ENCODE results near the gene CES3.
A peak's percentile ranks its signal among the peaks of the same experiment; 100 is the strongest.
"Not testable (repeated sequence)": the region's sequence is repeated elsewhere in the genome, so short reads cannot be mapped to it uniquely, and the experiment has no call there.

CES3 gene

GRCh38 chr16:66975302-66975893 is 14.3 kb downstream of the CES3 start:
- TF ChIP-seq POLR2AphosphoS5 (IDR thresholded peaks at IDR 0.05; ENCODE audit: low read depth, low read length) (no peak), POLR2A (IDR thresholded peaks at IDR 0.05; ENCODE audit: low read depth, low read length) (no peak), TAF1 (IDR thresholded peaks at IDR 0.05; ENCODE audit: borderline replicate concordance, low read depth, low read length) (no peak)
- DNase-seq (ENCODE audit: insufficient read length), result no peak
- FAIRE-seq, result no peak

GRCh38 chr16:66976746-66977145 is 15.7 kb downstream of the CES3 start:
- DNase-seq (ENCODE audit: insufficient read length), result no peak
- no peak for FAIRE-seq
- TF ChIP-seq POLR2AphosphoS5 (IDR thresholded peaks at IDR 0.05; ENCODE audit: low read depth, low read length) (no peak), TAF1 (IDR thresholded peaks at IDR 0.05; ENCODE audit: borderline replicate concordance, low read depth, low read length) (no peak), POLR2A (IDR thresholded peaks at IDR 0.05; ENCODE audit: low read depth, low read length) (no peak)

GRCh38 chr16:66977341-66978113 is 16.5 kb downstream of the CES3 start:
- peak; percentile 83 for DNase-seq (ENCODE audit: insufficient read length)
- no peak for TF ChIP-seq POLR2A (IDR thresholded peaks at IDR 0.05; ENCODE audit: low read depth, low read length)
- TF ChIP-seq TAF1 (IDR thresholded peaks at IDR 0.05; ENCODE audit: borderline replicate concordance, low read depth, low read length), result no peak
- TF ChIP-seq POLR2AphosphoS5 (IDR thresholded peaks at IDR 0.05; ENCODE audit: low read depth, low read length), result no peak
- peak; percentile 94 for FAIRE-seq

- TF ChIP-seq TAF1 (IDR thresholded peaks at IDR 0.05; ENCODE audit: borderline replicate concordance, low read depth, low read length), result no peak
- TF ChIP-seq POLR2AphosphoS5 (IDR thresholded peaks at IDR 0.05; ENCODE audit: low read depth, low read length), result no peak
- no peak for TF ChIP-seq POLR2A (IDR thresholded peaks at IDR 0.05; ENCODE audit: low read depth, low read length)
- FAIRE-seq (no peak), DNase-seq (ENCODE audit: insufficient read length) (no peak)
These were observed 18.1 kb downstream of the CES3 start for GRCh38 chr16:66979011-66979717.

GRCh38 chr16:66983033-66983432 is 22.0 kb downstream of the CES3 start:
- FAIRE-seq (no peak), DNase-seq (ENCODE audit: insufficient read length) (no peak)
- TF ChIP-seq TAF1 (IDR thresholded peaks at IDR 0.05; ENCODE audit: borderline replicate concordance, low read depth, low read length), result no peak
- no peak for TF ChIP-seq POLR2A (IDR thresholded peaks at IDR 0.05; ENCODE audit: low read depth, low read length)
- TF ChIP-seq POLR2AphosphoS5 (IDR thresholded peaks at IDR 0.05; ENCODE audit: low read depth, low read length), result no peak

GRCh38 chr16:66984892-66985311 is 23.8 kb downstream of the CES3 start:
- DNase-seq (ENCODE audit: insufficient read length), result no peak
- no peak for TF ChIP-seq POLR2AphosphoS5 (IDR thresholded peaks at IDR 0.05; ENCODE audit: low read depth, low read length)
- no peak for TF ChIP-seq TAF1 (IDR thresholded peaks at IDR 0.05; ENCODE audit: borderline replicate concordance, low read depth, low read length)
- TF ChIP-seq POLR2A (IDR thresholded peaks at IDR 0.05; ENCODE audit: low read depth, low read length), result no peak
- no peak for FAIRE-seq

GRCh38 chr16:66986559-66986958 is 25.5 kb downstream of the CES3 start:
- FAIRE-seq (no peak), DNase-seq (ENCODE audit: insufficient read length) (no peak)
- TF ChIP-seq POLR2A (IDR thresholded peaks at IDR 0.05; ENCODE audit: low read depth, low read length) (no peak), POLR2AphosphoS5 (IDR thresholded peaks at IDR 0.05; ENCODE audit: low read depth, low read length) (no peak), TAF1 (IDR thresholded peaks at IDR 0.05; ENCODE audit: borderline replicate concordance, low read depth, low read length) (no peak)

- DNase-seq (ENCODE audit: insufficient read length) (no peak), FAIRE-seq (no peak)
- TF ChIP-seq POLR2A (IDR thresholded peaks at IDR 0.05; ENCODE audit: low read depth, low read length) (no peak), TAF1 (IDR thresholded peaks at IDR 0.05; ENCODE audit: borderline replicate concordance, low read depth, low read length) (no peak), POLR2AphosphoS5 (IDR thresholded peaks at IDR 0.05; ENCODE audit: low read depth, low read length) (no peak)
These were observed 27.2 kb downstream of the CES3 start, which contains the start of gene CES4A for GRCh38 chr16:66988197-66988788. Gene CES4A (plus strand): TSS chr16:66988589. CDS start chr16:66988773, 184 bp downstream.

- DNase-seq (ENCODE audit: insufficient read length) (no peak), FAIRE-seq (no peak)
- TF ChIP-seq POLR2A (IDR thresholded peaks at IDR 0.05; ENCODE audit: low read depth, low read length) (no peak), TAF1 (IDR thresholded peaks at IDR 0.05; ENCODE audit: borderline replicate concordance, low read depth, low read length) (no peak), POLR2AphosphoS5 (IDR thresholded peaks at IDR 0.05; ENCODE audit: low read depth, low read length) (no peak)
These were observed 30.5 kb downstream of the CES3 start for GRCh38 chr16:66991545-66992077.

- not testable (repeated sequence) for DNase-seq (ENCODE audit: insufficient read length); FAIRE-seq
These were observed 32.5 kb downstream of the CES3 start for GRCh38 chr16:66993558-66993957.

- TF ChIP-seq TAF1 (IDR thresholded peaks at IDR 0.05; ENCODE audit: borderline replicate concordance, low read depth, low read length), result no peak
- no peak for TF ChIP-seq POLR2A (IDR thresholded peaks at IDR 0.05; ENCODE audit: low read depth, low read length)
- FAIRE-seq, result no peak
- no peak for DNase-seq (ENCODE audit: insufficient read length)
These were observed 35.4 kb downstream of the CES3 start for GRCh38 chr16:66996324-66996982.
